HepG2 (cell line): ENCODE data around the gene VAMP8. TPM values are rescaled to one million over a fixed set of nuclear protein-coding genes. Genes with fewer than 3 reads are reported as not detected.

Source experiments
- ATAC-seq: fragments of 200-7000 bp; cut with Tn5 transposase; 3 replicates; pipeline ENCODE4 v1.9.1; 2020; ENCODE audit warnings: mild to moderate bottlenecking, moderate library complexity
- BruUV-seq: library from RNA; stranded (reverse); fragments of 400-500 nt; replicated peaks from 2 replicates; lab custom pipeline; 2021; lab: Mats Ljungman, UMichigan
- CTCF ChIA-PET: fragments of 300-600 bp; formaldehyde crosslinking; extraction: SDS; loops from one replicate; lab custom pipeline; 2021; ENCODE audit warnings: low total read pairs, inconsistent platforms, low intra/inter-chr PET ratio; lab: Yijun Ruan, JAX
- POLR2A ChIA-PET: fragments of 350-600 bp; sonication (Branson Sonifier 250); formaldehyde crosslinking; loops from one replicate; lab custom pipeline; 2020; ENCODE audit warnings: antibody characterized with exemption, inconsistent platforms; lab: Yijun Ruan, JAX
- DNase-seq: peaks from one replicate; pipeline ENCODE4 v3.0.0-alpha.2; 2015; ENCODE audit warnings: low spot score
- FAIRE-seq: peaks from 3 replicates; lab custom pipeline; 2011; peaks lifted over from hg19 to GRCh38; lab: Jason Lieb, UNC
- H2AFZ ChIP-seq: one replicate; pipeline ENCODE4 v1.6.1; 2011; ENCODE audit warnings: low read length, inconsistent platforms
- H3K27ac ChIP-seq: fragments of 300-600 bp; 3 replicates; pipeline ENCODE4 v1.8.0; 2011; ENCODE audit warnings: mixed run types, mild to moderate bottlenecking, mixed read lengths, low read length, inconsistent platforms; ENCODE audit not compliant: insufficient read depth; ENCODE audit errors: extremely low read length
- H3K27me3 ChIP-seq, 2 experiments: fragments of 200-600 bp in 1 of 2; 2 replicates in 1 of 2; 3 replicates in 1 of 2; pipeline versions ENCODE4 v1.6.0 to v1.8.0; 2011; ENCODE audit warnings: low read length in 2 of 2, mild to moderate bottlenecking in 2 of 2, moderate library complexity in 2 of 2, inconsistent platforms in 1 of 2; ENCODE audit not compliant: insufficient read depth in 2 of 2, control insufficient read depth in 1 of 2
- H3K36me3 ChIP-seq, 2 experiments: fragments of 200-600 bp in 1 of 2; replicated peaks in 1 of 2; 2 replicates in 1 of 2; 3 replicates in 1 of 2; pipeline versions ENCODE4 v1.5.1 to v1.8.0; 2011; ENCODE audit warnings: low read length in 2 of 2, inconsistent platforms in 1 of 2; ENCODE audit not compliant: insufficient read depth in 2 of 2, control insufficient read depth in 1 of 2
- H3K4me1 ChIP-seq: 2 replicates; pipeline ENCODE4 v1.5.1; 2012; ENCODE audit warnings: low read length, inconsistent platforms; ENCODE audit not compliant: insufficient read depth
- H3K4me2 ChIP-seq: 2 replicates; pipeline ENCODE4 v1.6.0; 2011; ENCODE audit warnings: low read depth, low read length, inconsistent platforms
- H3K4me3 ChIP-seq, 3 experiments: fragments of 200-600 bp in 1 of 3; sonication (generic), shearing (Covaris generic) in 1 of 3; replicated peaks in 1 of 3; 2 replicates each; pipeline ENCODE4 v1.5.1; 2011 to 2016; ENCODE audit warnings: low read length in 3 of 3, inconsistent platforms in 2 of 3, low read depth in 2 of 3, mild to moderate bottlenecking in 2 of 3, control low read depth in 1 of 3, mixed read lengths in 1 of 3; ENCODE audit not compliant: insufficient read depth in 1 of 3
- H3K79me2 ChIP-seq: one replicate; pipeline ENCODE4 v1.6.1; 2011; ENCODE audit warnings: low read length, inconsistent platforms; ENCODE audit not compliant: insufficient read depth
- H3K9ac ChIP-seq: 2 replicates; pipeline ENCODE4 v1.6.0; 2011; ENCODE audit warnings: mild to moderate bottlenecking, low read depth, low read length, inconsistent platforms; ENCODE audit not compliant: insufficient read depth
- H3K9me3 ChIP-seq: 2 replicates; pipeline ENCODE4 v1.5.1; 2012; ENCODE audit warnings: mild to moderate bottlenecking, low read length
- H4K20me1 ChIP-seq: 2 replicates; pipeline ENCODE4 v1.6.0; 2011; ENCODE audit warnings: inconsistent platforms, mild to moderate bottlenecking, low read length, moderate library complexity; ENCODE audit not compliant: insufficient read depth
- AHR ChIP-seq: IDR thresholded peaks from 2 replicates; pipeline ENCODE4 v1.6.1; 2018; ENCODE audit warnings: missing genetic modification reagents, missing compliant biosample characterization
- ATRX ChIP-seq: sonication (generic); formaldehyde crosslinking; IDR thresholded peaks from 2 replicates; pipeline ENCODE4 v1.4.0; 2020; ENCODE audit warnings: missing genetic modification reagents, borderline replicate concordance
- ETV5 ChIP-seq: IDR thresholded peaks from 2 replicates; pipeline ENCODE4 v1.6.1; 2018; ENCODE audit warnings: missing biosample characterization, missing genetic modification reagents, inconsistent platforms, borderline replicate concordance
- ETV6 ChIP-seq: sonication (generic); formaldehyde crosslinking; conservative IDR thresholded peaks from 2 replicates; pipeline ENCODE4 v1.4.0; 2020; ENCODE audit warnings: missing genetic modification reagents
- HBP1 ChIP-seq: IDR thresholded peaks from 2 replicates; pipeline ENCODE4 v1.6.1; 2016; ENCODE audit warnings: low read depth, control low read depth
- THAP7 ChIP-seq: sonication (generic); formaldehyde crosslinking; IDR thresholded peaks from 2 replicates; pipeline ENCODE4 v1.8.1; 2023; ENCODE audit warnings: mild to moderate bottlenecking, missing genetic modification reagents
- ZBTB42 ChIP-seq: sonication (generic); formaldehyde crosslinking; IDR thresholded peaks from 2 replicates; pipeline ENCODE4 v1.5.0; 2020; ENCODE audit warnings: mild to moderate bottlenecking, missing genetic modification reagents
- ZNF3 ChIP-seq: IDR thresholded peaks from 2 replicates; pipeline ENCODE4 v1.7.0; 2017; ENCODE audit warnings: inconsistent platforms
- ZNF879 ChIP-seq: sonication (generic); formaldehyde crosslinking; IDR thresholded peaks from 2 replicates; pipeline ENCODE4 v1.8.1; 2023; ENCODE audit warnings: missing genetic modification reagents
- WGBS: methylation state at CpG from one replicate; pipeline ENCODE4 v1.1.6; 2017; ENCODE audit warnings: low lambda C conversion rate; 5-methylcytosine and 5-hydroxymethylcytosine counted together
- in situ Hi-C: cut with HindIII; loops from 2 replicates; pipeline ENCODE4 v1.10.0; 2017; ENCODE audit warnings: low pct_unique_long_range_greater_than_20kb; ENCODE audit not compliant: extremely low pct_ligation_motif_present
- intact Hi-C: fragments of 100-400 bp; cut with micrococcal nuclease; formaldehyde crosslinking; loops from one replicate; pipeline ENCODE4 v1.10.0; 2022; ENCODE audit not compliant: unreplicated experiment
- polyA plus RNA-seq, 8 experiments: library from polyadenylated mRNA; depleted of rRNA in 3 of 8; stranded (reverse) in 7 of 8; unstranded in 1 of 8; fragments of >200 nt; fragmentation: Illumina TruSeq in 4 of 8; extraction: Trizol in 4 of 8; gene quantifications; 2 replicates each; pipeline versions ENCODE4 v1.2.1 to v1.2.3, GENCODE V29; 2011 to 2016; ENCODE audit warnings: low read depth in 4 of 8, missing spikeins in 1 of 8, mixed read lengths in 1 of 8; ENCODE audit not compliant: insufficient read depth in 1 of 8
- total RNA-seq, 5 experiments: library from RNA; depleted of rRNA; stranded (reverse); fragments of >200 nt; fragmentation: Illumina TruSeq; extraction: Trizol; gene quantifications; 2 replicates each; pipeline ENCODE4 v1.2.3, GENCODE V29; 2016; ENCODE audit warnings: low read depth in 1 of 5

VAMP8 gene
- total and polyA plus RNA-seq, 2 of the 13 experiments (the other 11 are each of a cell fraction or from before 2014, with no cell fraction given): 83.3 to 157 TPM

GRCh38 chr2:85560812-85561279 lies 16.5 kb upstream of the VAMP8 start:
- in situ Hi-C loops (no loop called here), intact Hi-C loops (loop anchor here (1.0 to 2.0 kb wide), 2 partner anchors 16 to 41 kb away; partner anchors contain the start of genes TMEM150A and VAMP8)
- peak overlapping the region; percentile 91 for H3K27ac ChIP-seq
- 2% methylated on average over 14 of the region's 14 CpGs for WGBS
- H3K4me2 ChIP-seq: peak overlapping the region; percentile 96
- ChIA-PET POLR2A (interaction anchor here (0.8 to 20.8 kb wide), 21 partner anchors 11 to 253 kb away, joined by 3 to 645 read pairs (median 7); partner anchors contain the start of genes C2orf68, ELMOD3, MAT2A and RETSAT), CTCF (no interaction called here)
- no peak overlapping the region for H2AFZ ChIP-seq
- no peaks in the 10 kb centered on the region for H3K9me3 ChIP-seq
- FAIRE-seq (no peak), ATAC-seq (peak; percentile 40), DNase-seq (no peak)
- H3K79me2 ChIP-seq: peaks cover 41% of the 10 kb centered on the region
- BruUV-seq: TSS peak; percentile 45
- H3K4me3 ChIP-seq: peak overlapping the region; percentile 84 to 98 (median 91)
- H3K36me3 ChIP-seq: peaks cover 7 to 30% of the 10 kb centered on the region in 2 experiments
- peaks cover 0 to 4% of the 10 kb centered on the region in 2 experiments; a peak in 1 of 5 replicates for H3K27me3 ChIP-seq
- H3K9ac ChIP-seq: peak overlapping the region; percentile 92
- H4K20me1 ChIP-seq: peaks cover 6% of the 10 kb centered on the region; the same call in 1 of the 2 replicates
- peaks cover 55% of the 10 kb centered on the region for H3K4me1 ChIP-seq
- TF ChIP-seq HBP1 (CRISPR knock-in tag): 0 out of 2 replicates have a peak, but pooled peaks have one; percentile 78
- TF ChIP-seq ATRX: 0 out of 2 replicates have a peak, but pooled peaks have one; percentile 61
- peak; percentile 65; the same call in 1 of the 2 replicates for TF ChIP-seq ZNF879 (CRISPR knock-in tag)
- 0 out of 2 replicates have a peak, but pooled peaks have one; percentile 4 for TF ChIP-seq ZBTB42 (CRISPR knock-in tag)
- TF ChIP-seq ZNF3 (CRISPR knock-in tag): no peak
- no peak for TF ChIP-seq ETV5 (CRISPR knock-in tag)
- TF ChIP-seq THAP7 (CRISPR knock-in tag): 0 out of 2 replicates have a peak, but pooled peaks have one; percentile 35
- 0 out of 2 replicates have a peak, but pooled peaks have one; percentile 14 for TF ChIP-seq ETV6 (CRISPR knock-in tag)
- 0 out of 2 replicates have a peak, but pooled peaks have one; percentile 56 for TF ChIP-seq AHR (CRISPR knock-in tag)
- TF ChIP-seq, all 625 proteins: peak for 7
